Middle frontal gyrus (tissue), 1 donor: ENCODE results near the gene C2orf69.

Experiments used
- DNase-seq: peaks from one replicate; pipeline ENCODE4 v3.0.0-alpha.2; 2015; ENCODE audit warnings: low spot score; ENCODE audit errors: extremely low spot score

C2orf69 gene

GRCh38 chr2:199966976-199967375 lies 55.9 kb downstream of the C2orf69 start:
- no peak for DNase-seq

- no peak for DNase-seq
Measured at GRCh38 chr2:199968126-199968525, 57.0 kb downstream of the C2orf69 start.

GRCh38 chr2:199972088-199972626 lies 61.1 kb downstream of the C2orf69 start:
- DNase-seq: no peak

- DNase-seq: peak; percentile 51
Measured at GRCh38 chr2:199973703-199974102, 62.6 kb downstream of the C2orf69 start.

- no peak for DNase-seq
Measured at GRCh38 chr2:199975273-199975895, 64.3 kb downstream of the C2orf69 start.
